GM19238 (cell line): ENCODE data around the gene RCBTB1.
"Not testable (repeated sequence)": the region's sequence is repeated elsewhere in the genome, so short reads cannot be mapped to it uniquely, and the experiment has no call there.

Experiments
- DNase-seq: peaks from one replicate; pipeline ENCODE4 v3.0.0; 2011; ENCODE audit warnings: low spot score; ENCODE audit not compliant: insufficient read length

RCBTB1 gene

GRCh38 chr13:49524740-49525501 is 60.4 kb downstream of the RCBTB1 start:
- no peak for DNase-seq

- DNase-seq, result no peak
These were observed 64.1 kb downstream of the RCBTB1 start for GRCh38 chr13:49521224-49521623.

- DNase-seq, result no peak
These were observed 67.9 kb downstream of the RCBTB1 start for GRCh38 chr13:49517461-49517860.

GRCh38 chr13:49516467-49516866 is 68.9 kb downstream of the RCBTB1 start:
- DNase-seq, result no peak

GRCh38 chr13:49512578-49512977 is 72.8 kb downstream of the RCBTB1 start:
- DNase-seq, result no peak

- DNase-seq, result no peak
These were observed 81.4 kb downstream of the RCBTB1 start for GRCh38 chr13:49503951-49504350.

- DNase-seq, result no peak
These were observed 82.4 kb downstream of the RCBTB1 start for GRCh38 chr13:49502954-49503353.

GRCh38 chr13:49499889-49500660 is 85.3 kb downstream of the RCBTB1 start:
- no peak for DNase-seq

- DNase-seq, result no peak
These were observed 87.2 kb downstream of the RCBTB1 start for GRCh38 chr13:49498206-49498605.

GRCh38 chr13:49497272-49497671 is 88.1 kb downstream of the RCBTB1 start:
- DNase-seq, result no peak

- not testable (repeated sequence) for DNase-seq
These were observed 88.5 kb downstream of the RCBTB1 start for GRCh38 chr13:49496837-49497236.

GRCh38 chr13:49495783-49496762 is 89.3 kb downstream of the RCBTB1 start, which contains the start of gene PHF11:
Gene PHF11, plus strand, starts transcription at chr13:49495953. Its CDS starts 49 bp downstream, at chr13:49496002.
- DNase-seq, result peak; percentile 80

GRCh38 chr13:49494645-49495044 is 90.7 kb downstream of the RCBTB1 start:
- no peak for DNase-seq

GRCh38 chr13:49488563-49488962 is 96.8 kb downstream of the RCBTB1 start:
- DNase-seq, result no peak
